HG02759 (cell line): Measurements from ENCODE around the gene SSR2.
"Not testable (repeated sequence)": the region's sequence is repeated elsewhere in the genome, so short reads cannot be mapped to it uniquely, and the experiment has no call there.

Source experiments
- ATAC-seq: cut with Tn5 transposase; IDR thresholded peaks from one replicate; pipeline ENCODE4 v1.9.1; 2021; ENCODE audit warnings: mild to moderate bottlenecking, moderate library complexity; ENCODE audit not compliant: unreplicated experiment

SSR2 gene

GRCh38 chr1:156048663-156049258 lies 28.0 kb upstream of the SSR2 start:
- ATAC-seq, result no peak

- no peak for ATAC-seq
Measured at GRCh38 chr1:156045076-156045475, 24.3 kb upstream of the SSR2 start.

GRCh38 chr1:156042828-156043227 lies 22.1 kb upstream of the SSR2 start:
- no peak for ATAC-seq

DNA sequence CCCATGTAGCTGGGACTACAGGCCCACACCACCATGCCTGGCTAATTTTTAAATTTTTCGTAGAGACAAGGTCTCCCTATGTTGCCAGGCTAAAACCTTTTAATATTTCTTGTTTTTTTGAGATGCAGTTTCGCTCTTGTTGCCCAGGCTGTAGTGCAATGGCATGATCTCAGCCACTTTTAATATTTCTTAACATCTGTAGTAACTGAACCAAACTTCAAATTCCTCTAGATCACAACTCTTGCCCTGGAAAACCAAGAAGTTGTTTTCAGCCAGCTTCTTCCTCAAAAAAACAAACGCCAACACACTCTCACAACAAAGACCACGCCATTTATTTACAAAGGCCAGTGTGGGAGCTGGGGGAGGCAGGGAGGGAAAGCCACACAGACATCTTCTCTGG lies 14.2 kb upstream of the SSR2 start:
- ATAC-seq, result not testable (repeated sequence)

- ATAC-seq, result no peak
Measured at GRCh38 chr1:156033011-156033410, 12.3 kb upstream of the SSR2 start.

GRCh38 chr1:156026588-156026987 lies 5.8 kb upstream of the SSR2 start:
- no peak for ATAC-seq

DNA sequence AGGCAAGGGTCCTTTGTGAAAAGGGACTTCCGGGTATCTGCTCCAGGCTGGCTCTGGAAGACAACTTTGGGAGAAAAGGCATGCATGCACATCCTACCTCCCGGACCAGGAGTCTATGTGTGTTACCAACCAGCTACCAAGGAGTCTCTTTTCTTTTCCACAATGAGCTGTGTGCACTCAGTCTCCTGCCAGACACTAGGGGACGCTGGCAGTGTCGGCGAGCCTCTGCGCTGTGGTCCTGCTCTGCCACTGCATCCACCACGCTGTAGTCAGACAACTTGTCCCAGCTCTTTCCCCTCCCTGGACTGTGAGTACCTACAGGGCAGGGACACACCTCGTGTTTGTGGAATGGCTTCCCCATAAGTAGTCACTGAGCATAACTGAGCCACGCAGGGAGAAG lies 5.1 kb upstream of the SSR2 start:
- ATAC-seq, result no peak

DNA sequence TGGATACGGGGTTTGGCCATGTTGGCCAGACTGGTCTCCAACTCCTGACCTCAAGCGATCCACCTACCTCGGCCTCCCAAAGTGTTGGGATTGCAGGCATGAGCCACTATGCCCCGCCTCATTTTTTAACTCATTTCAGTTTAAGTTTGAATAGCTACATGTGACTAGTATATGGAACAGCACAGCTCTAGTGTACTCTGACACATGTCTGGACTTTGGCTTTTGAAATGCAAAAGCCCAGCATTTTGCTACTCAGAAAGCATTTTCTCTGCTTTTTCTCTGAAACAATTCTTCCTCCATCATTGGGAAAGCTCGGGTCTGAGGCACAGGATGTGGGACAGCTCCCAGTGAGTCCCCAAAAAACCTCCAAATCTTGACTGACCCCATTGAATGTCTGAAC lies 4.0 kb upstream of the SSR2 start:
- no peak for ATAC-seq

DNA sequence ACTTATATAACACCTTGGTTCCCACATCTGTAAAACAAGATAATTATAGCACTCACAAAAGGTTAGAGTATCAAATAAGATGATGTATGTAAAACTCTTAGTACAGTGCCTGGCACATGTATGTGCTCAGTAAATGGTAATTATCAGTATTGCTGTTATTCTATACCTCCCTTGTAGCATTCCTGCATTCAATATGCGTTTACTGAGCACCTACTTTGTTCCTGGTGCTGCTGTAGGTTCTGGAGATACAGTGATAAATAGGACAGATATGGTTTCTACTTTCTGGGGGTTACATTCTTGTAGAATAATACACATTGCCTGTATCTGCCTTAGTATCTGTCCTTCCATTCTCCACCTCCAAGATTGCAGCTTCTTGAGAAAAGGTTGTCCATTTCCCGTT lies 1.2 kb upstream of the SSR2 start:
- ATAC-seq, result no peak

GRCh38 chr1:156021093-156021428 lies 310 bp upstream of the SSR2 start:
- ATAC-seq, result no peak

DNA sequence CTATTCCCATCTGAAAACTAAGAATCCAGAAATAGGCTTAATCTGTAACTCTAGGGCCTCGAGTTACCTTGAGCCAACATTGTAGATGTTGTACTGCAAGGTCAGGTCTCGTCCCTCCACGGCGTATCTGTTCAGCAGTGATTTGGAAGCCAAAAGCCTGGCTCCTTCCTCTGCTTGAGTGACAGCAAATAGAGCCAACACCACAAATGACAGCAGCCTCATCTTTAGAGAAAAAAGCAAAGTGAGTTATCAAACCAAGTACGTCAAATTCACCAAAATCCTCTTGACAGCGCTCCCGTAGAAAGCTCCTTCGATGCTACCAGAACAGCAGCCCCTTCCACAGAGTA lies 832 bp downstream of the SSR2 start:
- ATAC-seq, result no peak

GRCh38 chr1:156014829-156015228 lies 5.9 kb downstream of the SSR2 start:
- no peak for ATAC-seq

- peak; percentile 79 for ATAC-seq
Measured at GRCh38 chr1:156012051-156012817, 8.5 kb downstream of the SSR2 start.

DNA sequence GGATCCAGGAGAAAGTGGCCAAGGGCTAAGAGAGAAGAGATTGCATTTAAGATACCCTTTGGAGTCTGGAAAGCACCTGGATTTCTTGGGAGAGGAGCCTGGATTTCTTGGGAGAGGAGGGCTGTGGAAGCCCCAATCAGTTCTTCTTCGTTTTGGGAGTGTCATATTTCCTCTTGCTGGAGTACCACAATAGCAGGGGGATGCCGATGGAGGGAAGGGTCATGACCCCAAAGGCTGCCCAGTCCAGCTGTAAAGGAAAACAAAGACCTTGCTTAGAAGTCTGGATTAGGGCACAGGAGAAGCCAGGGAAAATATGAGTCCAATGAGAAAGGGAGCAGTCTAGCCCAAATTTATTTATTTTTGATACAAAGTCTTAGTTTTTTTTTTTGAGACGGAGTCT lies 11.3 kb downstream of the SSR2 start:
- ATAC-seq, result no peak

DNA sequence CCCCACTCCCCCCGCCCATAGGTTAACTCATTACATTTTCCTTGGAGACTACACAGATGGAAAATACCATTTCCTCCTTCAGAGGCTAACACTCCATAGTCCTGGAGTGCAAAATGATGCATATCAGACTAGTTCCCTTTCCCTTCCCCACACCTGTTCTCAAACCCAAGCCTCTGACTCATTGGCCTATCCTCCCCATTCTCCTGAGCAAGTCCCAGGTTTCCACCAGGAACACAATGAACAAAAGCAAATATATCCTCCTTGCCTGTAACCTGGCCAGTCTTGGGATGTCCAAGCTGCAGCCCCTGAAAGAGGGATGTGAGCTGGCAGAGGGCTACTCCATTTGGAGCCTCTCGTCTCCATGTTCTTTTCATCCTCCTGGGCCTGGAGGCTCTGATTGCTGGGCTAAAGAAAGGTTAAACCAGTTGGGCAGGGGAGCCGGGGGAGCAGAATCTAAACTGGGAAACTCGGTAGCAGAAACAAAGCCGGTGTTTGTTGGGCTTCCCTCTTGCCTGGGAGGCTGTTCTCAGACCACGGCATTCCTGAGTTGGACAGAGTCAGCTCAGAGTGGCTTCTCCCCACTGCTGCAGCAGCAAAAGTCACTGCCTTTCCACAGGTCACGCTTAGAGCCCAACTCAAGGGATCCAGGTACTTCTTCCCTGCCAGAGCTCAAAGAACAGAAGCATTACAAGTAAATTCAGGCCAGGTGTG lies 13.9 kb downstream of the SSR2 start:
- no peak for ATAC-seq

GRCh38 chr1:156004843-156005584 lies 15.7 kb downstream of the SSR2 start:
- no peak for ATAC-seq

DNA sequence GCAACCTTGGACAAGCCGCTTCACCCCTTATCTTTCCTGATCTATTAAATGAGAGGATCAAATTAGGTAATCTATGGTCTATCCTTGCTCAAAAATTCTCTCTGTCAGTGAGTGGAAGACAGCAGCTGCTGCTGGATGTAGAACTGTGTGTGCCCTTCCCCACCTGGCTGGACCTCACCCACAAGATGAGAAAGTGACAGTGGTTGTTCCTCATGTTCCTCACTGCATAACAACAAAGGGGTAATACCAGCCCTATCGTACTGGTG lies 16.9 kb downstream of the SSR2 start:
- ATAC-seq, result no peak

GRCh38 chr1:156002188-156002911 lies 18.4 kb downstream of the SSR2 start:
- ATAC-seq, result no peak

- ATAC-seq, result no peak
Measured at GRCh38 chr1:156001662-156002171, 19.0 kb downstream of the SSR2 start.

DNA sequence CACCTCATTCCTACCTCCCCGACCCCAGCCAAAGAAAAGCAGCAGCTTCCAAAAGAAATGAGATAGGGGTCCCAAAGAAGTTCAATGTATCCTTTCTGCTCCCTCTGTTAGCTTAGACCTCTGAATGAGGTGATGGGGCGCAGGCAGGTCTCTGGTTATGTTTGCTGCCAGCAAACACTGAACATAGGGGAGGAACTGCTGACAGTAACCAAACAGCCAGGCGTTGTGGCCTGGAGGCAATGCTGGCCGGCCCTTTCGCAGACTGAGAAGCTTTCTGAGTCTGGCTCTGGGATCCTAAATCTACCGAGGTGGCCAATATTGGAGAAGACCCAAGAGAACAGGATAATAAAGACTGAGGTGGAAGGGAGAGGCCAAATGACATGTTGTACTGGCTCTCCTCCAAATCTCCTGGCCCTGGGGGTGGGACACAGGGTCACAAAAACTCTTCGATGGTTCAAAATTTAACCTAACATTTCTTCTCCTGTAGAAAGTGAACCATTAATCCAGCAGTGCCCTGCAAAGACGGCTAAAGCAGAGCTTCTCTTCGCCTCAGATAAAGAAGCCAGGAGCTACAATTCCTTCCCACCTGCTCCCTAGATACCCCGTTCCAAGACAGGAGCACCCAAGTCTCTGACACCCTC lies 19.6 kb downstream of the SSR2 start:
- ATAC-seq, result no peak

DNA sequence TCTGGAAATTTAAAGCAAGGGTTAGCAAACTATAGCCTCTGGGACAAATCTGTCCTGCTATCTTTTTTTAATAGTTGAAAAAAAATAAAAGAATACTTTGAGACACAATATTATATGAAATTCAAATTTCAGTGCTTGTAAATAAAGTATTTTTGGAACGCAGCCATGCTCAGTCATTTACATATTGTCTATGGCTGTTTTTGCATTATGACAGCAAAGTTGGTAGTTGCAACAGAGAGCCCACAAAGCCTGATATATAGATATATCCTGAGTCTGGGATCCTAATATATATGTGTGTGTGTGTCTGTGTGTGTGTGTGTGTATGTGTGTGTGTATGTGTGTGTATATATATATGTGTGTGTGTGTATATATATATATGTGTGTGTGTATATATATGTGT lies 20.8 kb downstream of the SSR2 start:
- no peak for ATAC-seq
